ENCODE measurements around the gene UROS.

Gene UROS

DNA sequence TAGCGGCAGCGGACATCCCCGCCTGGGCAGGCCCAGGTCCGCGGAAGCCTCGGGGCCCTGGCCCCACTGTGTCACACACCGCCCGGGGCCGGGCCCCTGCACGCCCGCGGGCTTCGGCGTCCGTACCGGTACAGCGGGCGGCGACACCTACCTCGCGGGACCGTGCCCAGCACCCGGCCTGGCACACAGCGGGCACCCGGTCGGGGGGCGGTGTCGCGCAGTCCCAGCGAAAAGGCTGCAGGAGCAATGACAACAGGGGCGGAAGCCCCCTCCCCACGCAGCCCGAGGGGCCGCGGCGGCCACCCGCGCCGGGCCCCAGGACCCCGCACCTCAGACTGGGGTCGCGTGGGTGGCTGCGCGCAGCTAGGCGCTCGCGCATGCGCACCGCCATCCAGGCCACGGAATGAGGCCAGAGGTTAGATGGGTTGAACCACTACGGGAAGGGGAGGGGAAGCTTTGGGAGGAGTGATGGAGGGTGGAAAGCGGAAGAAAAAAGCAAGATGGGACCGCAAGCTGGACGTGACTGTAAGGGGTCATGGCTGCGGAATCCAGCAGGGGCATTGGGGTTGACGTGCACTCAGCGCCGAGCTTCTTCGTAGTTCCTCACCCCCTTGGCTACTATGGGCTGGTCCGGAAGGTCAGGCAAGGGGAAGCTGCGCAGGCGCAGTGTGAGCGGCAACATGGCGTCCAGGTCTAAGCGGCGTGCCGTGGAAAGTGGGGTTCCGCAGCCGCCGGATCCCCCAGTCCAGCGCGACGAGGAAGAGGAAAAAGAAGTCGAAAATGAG is at the start of gene UROS, which contains the start of gene BCCIP:
Gene UROS, minus strand, starts transcription at position 381 of the 785 bp plus-strand sequence. CDS start 6,759 bp downstream, outside the sequence.
Gene BCCIP, plus strand, starts transcription at position 669 of the 785 bp plus-strand sequence. Its CDS starts 12 bp downstream, at position 681.
- DNase-seq (ENCODE audit: low spot score): peak; percentile 87

DNA sequence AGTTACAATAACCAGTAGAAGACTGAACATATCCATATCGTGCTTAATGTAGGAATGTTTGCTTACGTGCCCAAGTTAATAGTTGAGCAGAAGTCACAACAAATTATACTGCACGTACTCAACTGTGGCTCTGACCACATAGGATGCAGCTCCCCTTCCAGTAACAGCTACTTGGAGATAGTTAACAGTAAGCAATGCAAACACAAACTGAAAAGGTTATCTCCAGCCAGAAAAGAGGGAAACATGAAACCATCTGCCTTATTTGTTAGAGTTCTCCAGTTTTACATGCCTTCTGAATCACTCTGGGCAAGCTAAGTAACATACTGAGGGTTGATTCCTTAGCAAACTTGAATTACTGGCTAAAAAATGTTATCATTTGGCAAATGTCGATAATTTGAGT is 48.3 kb upstream of the UROS start:
- DNase-seq (ENCODE audit: low spot score): no peak

DNA sequence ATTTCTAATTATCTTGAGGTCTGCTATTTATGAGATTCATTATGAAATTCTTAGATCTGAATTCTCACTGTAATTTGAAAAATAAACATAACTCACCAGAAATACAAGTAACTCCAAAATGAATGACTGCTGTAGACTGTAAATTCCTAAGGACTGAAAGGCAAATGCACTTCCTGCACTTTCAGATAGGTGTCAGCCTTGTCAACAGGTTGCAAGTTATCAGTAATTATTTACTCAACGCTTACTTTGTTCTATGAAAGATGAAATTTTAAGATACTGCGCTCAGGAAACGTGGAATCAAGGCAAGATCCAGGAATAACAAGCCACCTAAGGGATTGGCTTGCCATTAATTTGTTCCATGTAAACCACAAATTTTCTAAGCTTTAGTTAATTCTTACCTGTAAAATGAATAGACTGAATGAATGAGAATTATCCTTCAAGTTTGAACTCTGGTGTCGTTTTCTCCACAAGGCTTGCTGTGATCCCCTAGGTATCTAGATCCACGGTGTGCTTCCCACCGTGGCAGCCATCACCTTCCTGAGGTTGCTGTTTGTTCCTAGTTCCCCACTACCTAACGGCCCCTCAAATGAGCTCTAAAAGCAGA is 45.4 kb upstream of the UROS start:
- DNase-seq (ENCODE audit: low spot score): peak; percentile 59

DNA sequence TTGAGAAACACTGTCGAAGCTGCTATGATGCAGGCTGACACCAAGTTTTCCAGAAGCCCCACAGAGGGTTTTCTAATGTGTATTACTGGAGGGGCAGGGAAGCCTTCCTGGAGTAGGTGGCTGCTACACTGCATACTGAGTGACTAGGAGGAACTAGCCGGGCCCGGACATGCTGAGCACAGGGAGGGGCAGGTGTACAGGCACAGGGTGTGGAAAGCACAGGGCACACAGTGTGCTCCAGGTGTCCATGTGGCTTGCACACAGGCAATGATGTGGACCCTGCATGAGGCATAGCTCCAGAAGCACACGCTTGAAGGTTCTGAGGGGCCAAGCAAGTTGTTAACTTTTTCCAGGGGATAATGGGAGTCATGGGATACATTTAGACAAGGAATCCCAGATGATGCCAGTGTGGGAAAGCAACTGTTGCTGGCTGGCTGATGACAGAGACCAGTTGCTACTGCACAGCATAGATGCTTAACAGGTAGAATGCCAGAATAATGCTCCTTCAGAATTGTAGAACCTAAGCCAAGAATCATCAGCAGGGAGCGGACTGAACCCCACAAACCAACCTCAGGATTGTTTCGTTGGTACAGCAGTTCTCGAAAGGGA is 43.5 kb upstream of the UROS start:
- DNase-seq (ENCODE audit: low spot score): no peak

DNA sequence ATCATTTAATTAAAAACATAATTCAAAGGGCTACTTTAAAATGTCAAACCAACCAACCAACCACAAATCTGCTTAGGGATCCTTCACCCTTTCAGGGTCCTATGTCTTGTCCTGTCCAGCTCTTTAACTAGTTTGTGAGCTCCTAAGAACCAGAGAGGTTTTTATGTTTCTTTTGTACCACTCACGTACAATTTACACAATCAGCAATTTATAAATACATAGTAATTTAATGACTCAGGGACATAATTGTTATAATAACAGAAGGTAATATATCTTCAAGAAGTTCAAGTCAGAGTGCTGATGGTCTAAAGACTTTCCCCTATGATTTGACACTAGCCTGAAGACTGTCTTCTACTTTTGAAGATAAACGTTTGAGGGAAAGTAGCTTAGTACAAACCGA is 42.1 kb upstream of the UROS start:
- DNase-seq (ENCODE audit: low spot score): no peak

DNA sequence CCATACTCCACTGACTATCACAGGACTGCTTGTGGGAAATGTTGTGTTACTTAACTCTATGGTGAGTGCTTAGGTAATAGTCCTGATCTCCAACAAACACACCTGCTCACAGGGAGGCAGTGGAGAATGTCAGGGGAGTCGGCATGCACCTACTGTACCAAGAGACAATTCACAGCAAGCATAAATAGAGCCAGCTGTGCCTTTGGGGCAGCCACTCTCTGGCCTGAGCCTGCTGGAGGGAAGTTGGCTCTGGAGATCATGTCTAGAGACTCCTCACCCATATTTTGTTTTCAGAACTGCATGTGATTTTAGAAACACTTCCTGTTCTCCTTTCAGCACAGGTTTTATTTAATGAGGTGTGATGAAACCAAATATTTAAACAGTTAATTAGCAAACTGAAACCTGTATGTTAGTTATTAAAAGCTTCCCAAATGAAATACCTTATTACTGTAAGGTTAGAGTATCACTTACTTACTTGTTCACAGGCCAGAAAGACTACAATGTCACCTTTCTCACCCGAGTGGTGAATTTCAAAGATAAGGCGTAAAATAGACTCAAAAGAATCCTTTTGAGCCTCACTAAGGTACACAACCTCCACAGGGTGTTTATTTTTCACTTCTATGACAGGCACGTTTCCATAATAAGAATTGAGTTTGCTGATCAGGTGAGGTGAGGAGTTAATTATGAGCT is 36.2 kb upstream of the UROS start:
- no peak for DNase-seq (ENCODE audit: low spot score)

DNA sequence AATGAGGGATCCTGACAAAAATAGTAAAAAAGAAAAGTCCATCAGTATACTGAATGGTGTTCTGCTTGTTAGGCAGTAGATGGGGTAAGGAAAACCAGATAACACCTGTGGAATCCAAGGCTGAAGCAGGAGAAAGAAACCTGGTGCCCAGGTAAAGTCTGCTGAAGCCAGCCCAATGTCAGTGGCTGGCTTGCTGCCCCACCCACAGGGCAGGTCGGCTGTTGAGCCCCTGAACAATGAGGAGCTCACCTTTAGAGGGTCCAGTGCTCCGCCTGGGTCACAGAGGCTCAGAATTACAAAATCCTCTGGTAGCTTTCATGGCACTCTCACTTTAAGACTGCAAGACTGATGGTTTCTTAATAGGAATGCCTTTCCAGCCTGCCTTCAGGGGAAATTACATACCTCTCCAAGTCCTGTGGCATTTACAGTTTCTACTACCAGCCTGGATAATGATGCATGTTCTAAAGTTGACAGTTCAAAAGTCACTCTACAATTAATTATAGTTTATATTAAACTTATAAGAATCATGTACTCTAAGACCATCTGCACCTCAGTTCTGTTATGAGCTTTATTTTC is 34.2 kb upstream of the UROS start:
- no peak for DNase-seq (ENCODE audit: low spot score)

DNA sequence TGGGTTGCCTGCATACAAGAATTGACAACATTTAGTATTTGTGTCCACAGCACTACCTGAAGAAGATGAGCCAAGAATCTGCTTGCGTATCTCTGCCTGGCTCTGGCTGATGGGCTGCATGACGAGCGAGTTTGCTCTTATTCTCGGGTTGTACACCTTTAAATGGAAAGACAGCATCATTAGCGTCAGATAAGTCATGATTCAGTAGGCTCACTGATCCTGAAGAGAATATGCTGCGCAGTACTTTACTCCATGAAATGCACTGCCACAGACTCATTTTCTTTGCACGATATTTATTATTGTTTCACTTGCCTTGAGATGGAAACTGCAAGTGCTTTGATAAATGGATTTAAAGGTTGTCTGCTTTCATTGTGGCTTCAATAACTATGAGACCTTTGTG is 29.4 kb upstream of the UROS start:
- no peak for DNase-seq (ENCODE audit: low spot score)

DNA sequence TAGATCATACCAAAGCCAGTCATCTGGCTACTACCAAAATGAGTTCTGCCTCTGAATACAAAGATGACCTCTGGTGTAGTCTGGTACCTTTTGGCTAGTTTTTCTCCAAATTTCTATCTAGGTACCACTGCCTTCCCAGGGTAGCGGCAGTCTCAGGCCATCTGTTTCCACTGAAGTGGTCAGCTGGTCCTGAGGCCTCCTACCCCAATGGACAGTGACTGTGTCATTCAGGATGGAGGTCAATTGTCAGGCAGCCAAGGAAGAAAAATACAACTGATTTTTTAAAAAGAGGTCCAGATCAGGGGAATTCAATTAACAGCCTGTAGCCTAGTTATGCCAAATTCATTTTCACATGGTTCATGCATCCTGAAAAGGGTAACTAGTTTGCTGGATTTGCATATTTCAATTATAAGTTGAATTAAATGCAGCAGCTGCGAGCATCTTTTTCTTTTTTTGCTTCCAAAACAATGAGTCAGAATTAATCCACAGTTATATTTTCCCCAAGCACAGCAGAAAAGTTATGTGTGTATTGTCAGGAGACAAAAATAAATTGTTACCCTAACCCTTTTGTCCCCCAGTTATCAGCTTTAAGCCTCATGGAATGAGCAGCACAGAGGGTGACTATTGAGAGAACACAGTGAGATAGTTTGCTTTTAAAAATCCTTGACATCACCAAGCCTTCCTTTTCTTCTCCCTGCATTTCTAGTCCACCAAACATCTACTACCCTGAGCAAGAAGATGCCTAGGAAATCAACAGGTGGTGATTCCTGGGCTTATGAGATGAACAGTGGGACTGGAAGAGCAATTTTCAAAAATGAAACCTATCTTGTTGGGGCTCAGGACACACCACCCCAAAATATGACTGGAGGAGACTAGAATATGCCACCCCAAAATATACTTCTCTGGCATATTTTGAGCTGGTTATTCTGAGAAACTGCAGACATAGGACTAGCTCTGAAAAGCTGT is 28.0 kb upstream of the UROS start:
- DNase-seq (ENCODE audit: low spot score): no peak

DNA sequence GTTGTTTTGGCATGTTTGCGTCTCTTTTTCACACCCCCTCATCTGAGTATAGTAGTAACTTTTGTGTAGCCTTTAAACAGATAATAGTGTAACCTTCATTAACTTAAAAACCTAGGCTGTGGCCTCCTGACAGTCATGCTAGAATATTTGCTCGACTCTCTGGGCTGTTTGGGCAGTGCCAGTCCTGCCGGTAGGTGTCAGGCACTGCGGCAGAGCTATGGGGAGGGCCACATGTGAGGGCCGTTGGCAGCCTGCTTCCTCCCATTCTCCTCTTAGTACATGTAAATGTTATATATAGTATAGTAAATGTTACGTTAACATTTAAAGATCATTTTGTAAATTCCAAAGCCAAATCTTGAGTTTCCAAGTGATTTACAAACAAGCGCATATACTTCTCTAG is 26.4 kb upstream of the UROS start:
- no peak for DNase-seq (ENCODE audit: low spot score)

DNA sequence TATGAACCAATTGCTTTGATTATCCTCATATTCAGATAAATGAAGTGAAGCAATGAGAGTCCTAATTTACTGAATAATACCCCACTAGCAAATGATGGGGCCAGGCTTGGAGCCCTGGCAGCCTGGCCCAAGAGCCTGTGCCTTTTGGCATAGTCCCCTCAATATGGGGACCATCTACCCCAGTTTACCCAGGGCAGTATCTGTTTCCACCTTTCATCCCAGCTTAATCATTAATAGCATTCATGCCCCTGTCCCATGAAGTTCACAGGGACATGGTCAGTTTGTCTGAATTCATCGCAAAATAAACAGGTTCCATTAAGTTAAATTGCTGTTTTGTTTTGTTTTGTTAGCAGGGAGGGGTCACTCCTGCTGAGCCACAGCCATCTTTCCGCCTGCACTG is 25.8 kb upstream of the UROS start:
- no peak for DNase-seq (ENCODE audit: low spot score)

DNA sequence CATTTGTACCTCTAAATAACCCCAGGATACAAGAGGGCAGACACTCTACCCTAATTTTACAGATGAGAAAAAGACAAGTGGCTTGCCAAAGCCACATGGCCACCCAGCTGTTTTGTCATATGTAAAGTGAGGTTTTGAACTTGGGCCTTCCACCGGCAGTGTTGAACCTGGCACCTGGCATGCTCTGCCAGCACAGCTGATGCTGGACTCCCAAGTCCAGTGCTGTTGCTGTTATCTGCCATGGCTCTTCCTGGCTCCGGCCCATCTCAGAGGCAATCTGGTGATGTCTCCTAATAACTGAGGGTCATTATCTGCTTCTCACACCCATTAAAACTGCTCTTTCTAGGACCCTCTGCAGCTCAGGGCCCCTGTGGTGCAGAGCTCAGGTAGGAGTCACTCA is 25.3 kb upstream of the UROS start:
- no peak for DNase-seq (ENCODE audit: low spot score)

DNA sequence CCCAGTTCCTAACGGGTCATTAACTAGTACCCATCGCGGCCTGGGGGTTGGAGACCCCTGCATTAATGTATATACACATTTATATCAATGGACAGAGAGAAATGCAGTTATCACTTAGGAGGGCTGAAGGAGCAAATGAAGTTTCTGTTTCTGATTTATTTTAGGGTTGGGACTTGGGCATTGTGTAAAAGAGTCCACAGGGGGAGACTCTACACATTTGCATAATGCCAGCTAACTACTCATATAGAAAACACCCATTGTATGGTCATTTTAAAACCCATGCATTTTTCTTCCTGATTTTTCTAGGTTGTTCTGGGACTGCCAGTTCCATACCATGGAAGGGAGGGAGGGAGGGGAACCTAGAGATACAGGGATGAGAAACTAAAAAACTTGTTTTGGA is 23.8 kb upstream of the UROS start:
- DNase-seq (ENCODE audit: low spot score): no peak

DNA sequence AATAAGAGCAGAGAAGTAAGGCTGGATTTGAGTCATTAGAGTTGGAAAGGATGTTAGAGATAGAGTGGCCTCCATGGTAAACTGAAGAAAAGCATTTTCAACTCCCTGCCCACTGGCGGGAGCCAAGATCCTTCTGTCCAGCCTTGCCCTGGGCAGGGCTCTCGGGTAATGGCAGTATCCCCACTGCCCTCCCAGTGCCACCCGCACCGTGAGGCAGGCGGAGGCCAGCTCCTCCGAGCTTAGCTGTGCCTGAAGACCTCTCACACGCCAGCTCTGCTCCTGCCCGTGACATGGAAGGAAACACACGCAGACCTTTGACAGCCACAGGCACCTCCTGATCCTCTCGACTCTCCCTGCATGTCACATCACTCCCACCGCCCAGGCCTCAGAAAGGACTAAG is 22.6 kb upstream of the UROS start:
- no peak for DNase-seq (ENCODE audit: low spot score)

DNA sequence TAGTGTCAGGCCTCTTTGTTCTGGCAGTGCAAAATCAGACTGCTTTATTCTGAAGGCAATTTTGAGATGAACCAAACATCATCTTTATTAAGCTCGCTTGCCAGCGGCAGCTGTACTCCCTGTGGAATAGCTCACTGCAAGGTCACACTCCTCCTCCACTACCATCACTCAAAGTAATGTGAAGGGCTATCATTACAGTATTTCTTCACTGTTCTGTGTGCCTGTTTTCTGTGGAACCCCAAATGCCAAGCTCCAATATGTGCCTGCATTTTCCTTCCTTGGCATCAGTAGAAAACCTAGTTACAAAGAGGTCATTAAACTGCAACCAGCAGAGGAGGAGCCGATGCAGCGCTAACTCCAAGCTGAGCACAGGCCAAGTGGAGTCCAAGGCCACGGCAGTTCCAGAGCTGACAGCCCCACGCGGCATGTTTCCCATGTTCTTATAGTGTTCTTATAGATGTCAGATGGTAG is 21.7 kb upstream of the UROS start:
- DNase-seq (ENCODE audit: low spot score): no peak

DNA sequence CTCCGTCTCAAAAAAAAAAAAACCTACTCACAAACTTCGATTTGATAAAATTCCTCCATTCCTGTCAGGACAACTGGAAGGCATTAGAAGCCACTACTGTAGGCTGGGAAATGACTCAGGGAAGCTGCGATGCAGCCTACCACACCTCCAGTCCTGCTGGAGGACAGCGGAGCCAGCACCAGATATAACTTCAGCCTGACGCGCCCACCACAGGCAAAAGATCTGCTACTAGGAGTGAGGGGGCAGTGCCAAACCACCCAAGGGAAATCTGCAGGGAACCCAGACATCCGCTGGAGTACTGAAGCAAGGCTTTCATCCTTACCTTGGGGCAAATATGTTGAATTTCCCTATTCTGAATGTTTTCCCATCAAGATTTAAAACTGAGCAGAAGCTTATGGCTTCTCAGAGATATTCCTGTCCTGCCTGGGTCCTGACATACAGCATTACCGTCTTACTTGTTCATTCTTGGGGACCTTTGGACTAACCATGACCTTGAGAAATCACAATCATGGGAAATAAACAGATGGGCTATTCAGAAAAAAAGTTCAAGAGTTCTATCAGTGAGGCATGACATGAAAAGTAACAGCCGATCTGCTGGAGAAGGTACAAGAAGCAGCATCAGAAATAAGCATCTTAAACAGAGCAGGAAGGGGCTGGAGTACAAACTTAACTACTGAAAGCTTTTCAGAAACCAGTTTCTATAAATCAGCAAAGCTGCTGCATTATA is 20.7 kb upstream of the UROS start:
- no peak for DNase-seq (ENCODE audit: low spot score)

DNA sequence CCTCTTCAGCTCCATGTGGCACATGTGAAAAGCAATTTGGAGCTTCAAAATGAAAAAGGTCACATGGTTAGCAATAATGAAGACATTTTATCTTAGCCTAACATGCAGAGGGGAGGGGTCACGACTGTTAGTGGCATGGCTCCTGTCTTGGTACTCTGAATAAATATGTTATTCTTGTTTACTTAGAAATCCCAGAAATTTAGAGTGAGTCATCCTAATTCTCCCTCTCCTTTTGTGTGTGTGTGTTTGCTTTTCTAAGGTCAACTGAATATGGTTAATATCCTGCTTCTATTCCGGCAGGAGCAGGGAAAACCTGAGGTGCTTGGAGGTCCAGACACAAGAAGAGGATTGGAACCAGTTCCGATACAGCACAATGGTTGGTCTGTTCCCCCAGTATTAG is 17.9 kb upstream of the UROS start:
- DNase-seq (ENCODE audit: low spot score): no peak

DNA sequence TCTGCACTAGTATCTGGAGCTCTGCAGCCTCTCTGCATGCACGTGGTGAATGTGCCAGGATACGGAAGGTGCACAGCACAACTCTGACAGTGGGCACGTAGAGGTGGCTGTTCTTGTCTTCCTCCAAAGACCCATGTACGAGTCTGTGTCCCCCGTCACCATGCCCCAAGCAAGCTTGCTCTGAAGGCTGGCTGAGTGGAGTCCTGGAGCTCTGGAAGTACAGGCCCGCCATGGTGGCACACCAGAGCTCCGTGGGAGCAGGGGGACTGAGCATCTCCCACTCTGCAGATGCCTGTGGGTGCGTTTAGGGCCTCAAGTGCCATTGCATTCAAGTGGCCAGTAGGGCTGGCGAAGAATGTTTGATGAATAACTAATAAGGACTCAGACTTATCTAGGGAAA is 17.3 kb upstream of the UROS start:
- DNase-seq (ENCODE audit: low spot score): no peak

DNA sequence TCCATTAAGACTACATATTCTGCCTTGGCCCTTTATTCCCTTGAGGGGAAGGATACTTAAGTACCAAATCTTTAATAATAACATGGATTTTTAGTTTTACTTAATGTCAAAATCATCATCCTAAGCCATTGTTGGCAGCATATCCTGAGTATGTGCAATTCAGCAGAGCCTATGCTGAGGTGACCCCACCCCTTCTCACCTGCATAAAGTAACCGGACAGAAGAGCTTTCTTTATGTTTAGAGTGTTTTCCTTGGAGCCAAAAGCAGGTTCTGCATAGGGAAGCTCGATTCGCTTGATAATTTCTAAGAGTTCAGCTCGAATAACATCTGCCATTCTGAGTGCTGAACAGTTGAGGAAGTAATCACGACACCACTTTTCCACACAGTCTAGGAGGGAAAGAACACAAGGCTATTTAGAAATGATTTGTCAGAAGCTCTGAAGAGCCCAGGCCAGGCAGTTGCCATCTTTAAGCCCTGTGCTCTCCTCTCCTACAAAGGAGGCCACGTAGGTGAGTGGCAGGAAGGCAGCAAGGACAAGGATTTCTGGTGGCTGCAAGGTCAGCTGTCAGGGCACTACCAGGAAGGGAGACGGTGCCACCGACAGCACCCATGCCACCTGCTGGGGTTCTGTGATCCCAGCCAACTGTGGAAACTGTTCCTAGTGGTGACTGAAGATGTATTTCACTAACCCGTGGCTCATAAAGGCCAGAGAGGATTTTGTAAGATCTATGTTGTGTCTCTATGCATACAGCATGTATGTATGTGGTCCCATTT is 15.9 kb upstream of the UROS start:
- DNase-seq (ENCODE audit: low spot score): no peak

DNA sequence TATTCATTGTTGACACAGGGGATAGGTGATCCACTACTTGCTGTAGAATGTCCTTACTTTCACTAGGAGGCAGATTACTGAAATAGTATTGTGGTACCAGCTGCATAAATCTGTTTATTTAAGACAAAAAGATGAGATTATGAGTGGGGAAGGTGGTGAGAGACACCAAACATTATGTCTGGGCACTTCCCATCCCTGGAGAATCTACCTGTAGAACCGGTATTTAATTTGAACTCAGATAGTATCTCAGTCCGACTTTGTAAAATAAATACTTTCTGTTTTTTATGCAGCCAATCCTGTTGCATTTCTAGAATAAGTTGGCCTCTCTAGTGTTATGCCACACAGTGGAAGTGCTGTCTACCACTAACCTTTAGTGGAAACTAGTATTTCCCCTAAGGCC is 13.7 kb upstream of the UROS start:
- DNase-seq (ENCODE audit: low spot score): no peak
